Liver (tissue), 9 donors: Measurements from ENCODE around the gene AGPAT3. TPM values are rescaled to one million over a fixed set of nuclear protein-coding genes. Genes with fewer than 3 reads are reported as not detected.

Source experiments
- DNase-seq: peaks from one replicate; pipeline ENCODE4 v3.0.0-alpha.2; 2017; ENCODE audit warnings: low spot score
- H3K27ac ChIP-seq, 2 donors: one replicate each; pipeline ENCODE4 v1.7.0; 2013; ENCODE audit warnings: inconsistent platforms in 2 of 2, low read length in 2 of 2, control low read depth in 1 of 2, low read depth in 1 of 2, mild to moderate bottlenecking in 1 of 2
- H3K27me3 ChIP-seq, 4 donors: one replicate each; pipeline versions ENCODE4 v1.6.1 to v1.7.0; 2013; ENCODE audit warnings: low read length in 3 of 4, inconsistent platforms in 1 of 4, mild to moderate bottlenecking in 1 of 4, moderate library complexity in 1 of 4; ENCODE audit not compliant: control insufficient read depth in 4 of 4, insufficient read depth in 4 of 4
- H3K36me3 ChIP-seq, 4 donors: one replicate each; pipeline versions ENCODE4 v1.6.1 to v1.7.0; 2013; ENCODE audit warnings: low read length in 3 of 4, mild to moderate bottlenecking in 3 of 4, low read depth in 1 of 4, moderate library complexity in 1 of 4; ENCODE audit not compliant: control insufficient read depth in 4 of 4, insufficient read depth in 3 of 4
- H3K4me1 ChIP-seq, 4 donors: one replicate each; pipeline versions ENCODE4 v1.6.1 to v1.7.0; 2013; ENCODE audit warnings: low read length in 3 of 4, mild to moderate bottlenecking in 3 of 4, moderate library complexity in 1 of 4; ENCODE audit not compliant: control insufficient read depth in 4 of 4, insufficient read depth in 4 of 4
- H3K4me3 ChIP-seq, 3 donors: one replicate each; pipeline versions ENCODE4 v1.6.1 to v1.7.0; 2013; ENCODE audit warnings: low read length in 3 of 3, control low read depth in 1 of 3, low read depth in 1 of 3, mild to moderate bottlenecking in 1 of 3
- H3K9ac ChIP-seq, 2 donors: one replicate each; pipeline ENCODE4 v1.7.0; 2013; ENCODE audit warnings: low read length in 2 of 2, mild to moderate bottlenecking in 2 of 2, moderate library complexity in 2 of 2, control low read depth in 1 of 2, low read depth in 1 of 2
- H3K9me3 ChIP-seq, 4 donors: one replicate each; pipeline versions ENCODE4 v1.6.1 to v1.7.0; 2013; ENCODE audit warnings: low read length in 3 of 4; ENCODE audit not compliant: control insufficient read depth in 4 of 4
- EGR1 ChIP-seq, 2 donors: IDR thresholded peaks; 2 replicates each; pipeline ENCODE4 v1.6.1; 2016 to 2018; ENCODE audit warnings: antibody characterized with exemption in 2 of 2, low read depth in 2 of 2
- FOXA1 ChIP-seq: IDR thresholded peaks from 2 replicates; pipeline ENCODE4 v1.6.1; 2016; ENCODE audit warnings: antibody characterized with exemption
- FOXA2 ChIP-seq: IDR thresholded peaks from 2 replicates; pipeline ENCODE4 v1.6.1; 2016; ENCODE audit warnings: antibody characterized with exemption
- GABPA ChIP-seq, 2 donors: IDR thresholded peaks in 1 of 2; conservative IDR thresholded peaks in 1 of 2; 2 replicates each; pipeline ENCODE4 v1.6.1; 2016; ENCODE audit warnings: antibody characterized with exemption in 2 of 2, mild to moderate bottlenecking in 1 of 2, moderate library complexity in 1 of 2
- HNF4A ChIP-seq, 2 donors: conservative IDR thresholded peaks; 2 replicates each; pipeline ENCODE4 v1.6.1; 2016; ENCODE audit warnings: antibody characterized with exemption in 2 of 2, mild to moderate bottlenecking in 2 of 2
- JUND ChIP-seq, 2 donors: IDR thresholded peaks; 2 replicates each; pipeline ENCODE4 v1.6.1; 2016; ENCODE audit warnings: antibody characterized with exemption in 2 of 2
- RXRA ChIP-seq, 2 donors: IDR thresholded peaks; 2 replicates each; pipeline ENCODE4 v1.6.1; 2017 to 2018; ENCODE audit warnings: antibody characterized with exemption in 2 of 2, mild to moderate bottlenecking in 1 of 2
- SP1 ChIP-seq: IDR thresholded peaks from 2 replicates; pipeline ENCODE4 v1.6.1; 2018; ENCODE audit warnings: antibody characterized with exemption, mild to moderate bottlenecking
- TAF1 ChIP-seq: conservative IDR thresholded peaks from 2 replicates; pipeline ENCODE4 v1.6.1; 2016; ENCODE audit warnings: antibody characterized with exemption, mild to moderate bottlenecking
- YY1 ChIP-seq: IDR thresholded peaks from 2 replicates; pipeline ENCODE4 v1.6.1; 2016; ENCODE audit warnings: antibody characterized with exemption, mild to moderate bottlenecking
- WGBS: extraction: QIAGEN DNeasy Blood & Tissue Kit; methylation state at CpG from one replicate; pipeline ENCODE4 v1.1.7; 2013; 5-methylcytosine and 5-hydroxymethylcytosine counted together
- polyA plus RNA-seq, 2 donors: library from polyadenylated mRNA; stranded (reverse) in 1 of 2; unstranded in 1 of 2; fragments of 200-250 nt in 1 of 2; fragments of >200 nt in 1 of 2; fragmentation: Nextera tagmentation in 1 of 2; extraction: Ambion mirVana in 1 of 2; gene quantifications; one replicate each; pipeline versions ENCODE4 v1.2.1 to v1.2.3, GENCODE V29; 2013 to 2015
- total RNA-seq, 2 donors: library from RNA; depleted of rRNA; stranded (reverse); fragments of >200 nt; gene quantifications; one replicate each; pipeline ENCODE4 v1.2.3, GENCODE V29; 2014
- TF ChIP-seq, protein P1 (sequence below): IDR thresholded peaks from 2 replicates; pipeline ENCODE4 v1.6.1; 2016; ENCODE audit warnings: antibody characterized with exemption
- TF ChIP-seq, protein P2 (sequence below): IDR thresholded peaks from 2 replicates; pipeline ENCODE4 v1.6.1; 2016; ENCODE audit warnings: antibody characterized with exemption, mild to moderate bottlenecking
- TF ChIP-seq, protein P3 (sequence below): IDR thresholded peaks from 2 replicates; pipeline ENCODE4 v1.6.1; 2016; ENCODE audit warnings: antibody characterized with exemption
- TF ChIP-seq, protein P4 (sequence below): IDR thresholded peaks from 2 replicates; pipeline ENCODE4 v1.6.1; 2016; ENCODE audit warnings: antibody characterized with exemption
- TF ChIP-seq, protein P5 (sequence below): fragments of 150-350 bp; IDR thresholded peaks from 2 replicates; pipeline ENCODE4 v1.5.1; 2017; ENCODE audit warnings: improper control_type of control experiment, low read depth, low read length; ENCODE audit not compliant: missing input control
- donor health status: healthy.
- donor health status: healthy.
- donor health status: healthy.
- donor health status: healthy.
- donor health status: healthy.

Gene AGPAT3
- total and polyA plus RNA-seq, 4 donors = 32.3 to 148 (median 59.8) TPM

DNA sequence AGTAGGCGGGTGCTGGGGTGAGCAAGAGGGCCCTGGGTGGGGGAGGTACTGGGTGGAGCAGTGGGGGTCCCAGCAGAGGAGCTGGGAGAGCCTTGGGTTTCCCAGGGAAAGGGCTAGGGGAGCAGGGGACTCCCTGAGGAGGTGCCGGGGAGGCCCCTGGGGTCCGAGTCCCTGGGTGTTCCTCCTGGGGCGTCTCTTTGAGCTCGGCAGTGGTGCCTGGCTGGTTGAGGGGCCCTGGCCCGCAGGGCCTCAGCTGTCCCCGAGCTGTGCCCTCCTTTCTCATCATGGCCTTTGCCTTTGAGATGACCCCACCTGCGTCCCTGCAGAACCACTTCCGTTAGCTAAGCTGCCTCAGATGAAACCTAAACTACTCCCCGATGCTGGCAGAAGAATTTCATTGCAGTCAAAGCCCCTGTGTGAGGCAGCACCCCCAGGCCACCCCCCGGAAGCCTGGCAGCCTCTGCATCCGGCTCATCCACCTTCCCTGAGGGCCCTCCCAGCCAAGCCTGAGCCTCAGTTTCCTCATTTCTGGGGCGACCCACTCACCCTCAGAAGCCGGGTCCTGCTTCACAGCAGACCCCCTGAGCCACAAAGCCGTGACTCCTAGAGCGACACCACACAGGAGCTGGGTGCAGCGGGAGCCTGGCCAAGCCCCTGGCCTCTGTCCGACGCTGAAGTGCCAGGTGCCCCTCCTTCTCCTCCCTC is 103.5 kb downstream of the AGPAT3 start:
- peaks cover 0 to 8% (median 2%) of the 10 kb centered on the region in 4 donors for H3K4me1 ChIP-seq
- peaks cover 15 to 51% (median 27%) of the 10 kb centered on the region in 4 donors for H3K36me3 ChIP-seq
- no peak for TF ChIP-seq FOXA1
- no peak for TF ChIP-seq RXRA (IDR thresholded peaks at IDR 0.05)
- TF ChIP-seq, protein P1, sequence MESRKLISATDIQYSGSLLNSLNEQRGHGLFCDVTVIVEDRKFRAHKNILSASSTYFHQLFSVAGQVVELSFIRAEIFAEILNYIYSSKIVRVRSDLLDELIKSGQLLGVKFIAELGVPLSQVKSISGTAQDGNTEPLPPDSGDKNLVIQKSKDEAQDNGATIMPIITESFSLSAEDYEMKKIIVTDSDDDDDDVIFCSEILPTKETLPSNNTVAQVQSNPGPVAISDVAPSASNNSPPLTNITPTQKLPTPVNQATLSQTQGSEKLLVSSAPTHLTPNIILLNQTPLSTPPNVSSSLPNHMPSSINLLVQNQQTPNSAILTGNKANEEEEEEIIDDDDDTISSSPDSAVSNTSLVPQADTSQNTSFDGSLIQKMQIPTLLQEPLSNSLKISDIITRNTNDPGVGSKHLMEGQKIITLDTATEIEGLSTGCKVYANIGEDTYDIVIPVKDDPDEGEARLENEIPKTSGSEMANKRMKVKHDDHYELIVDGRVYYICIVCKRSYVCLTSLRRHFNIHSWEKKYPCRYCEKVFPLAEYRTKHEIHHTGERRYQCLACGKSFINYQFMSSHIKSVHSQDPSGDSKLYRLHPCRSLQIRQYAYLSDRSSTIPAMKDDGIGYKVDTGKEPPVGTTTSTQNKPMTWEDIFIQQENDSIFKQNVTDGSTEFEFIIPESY = no peak
- TF ChIP-seq, protein P2, sequence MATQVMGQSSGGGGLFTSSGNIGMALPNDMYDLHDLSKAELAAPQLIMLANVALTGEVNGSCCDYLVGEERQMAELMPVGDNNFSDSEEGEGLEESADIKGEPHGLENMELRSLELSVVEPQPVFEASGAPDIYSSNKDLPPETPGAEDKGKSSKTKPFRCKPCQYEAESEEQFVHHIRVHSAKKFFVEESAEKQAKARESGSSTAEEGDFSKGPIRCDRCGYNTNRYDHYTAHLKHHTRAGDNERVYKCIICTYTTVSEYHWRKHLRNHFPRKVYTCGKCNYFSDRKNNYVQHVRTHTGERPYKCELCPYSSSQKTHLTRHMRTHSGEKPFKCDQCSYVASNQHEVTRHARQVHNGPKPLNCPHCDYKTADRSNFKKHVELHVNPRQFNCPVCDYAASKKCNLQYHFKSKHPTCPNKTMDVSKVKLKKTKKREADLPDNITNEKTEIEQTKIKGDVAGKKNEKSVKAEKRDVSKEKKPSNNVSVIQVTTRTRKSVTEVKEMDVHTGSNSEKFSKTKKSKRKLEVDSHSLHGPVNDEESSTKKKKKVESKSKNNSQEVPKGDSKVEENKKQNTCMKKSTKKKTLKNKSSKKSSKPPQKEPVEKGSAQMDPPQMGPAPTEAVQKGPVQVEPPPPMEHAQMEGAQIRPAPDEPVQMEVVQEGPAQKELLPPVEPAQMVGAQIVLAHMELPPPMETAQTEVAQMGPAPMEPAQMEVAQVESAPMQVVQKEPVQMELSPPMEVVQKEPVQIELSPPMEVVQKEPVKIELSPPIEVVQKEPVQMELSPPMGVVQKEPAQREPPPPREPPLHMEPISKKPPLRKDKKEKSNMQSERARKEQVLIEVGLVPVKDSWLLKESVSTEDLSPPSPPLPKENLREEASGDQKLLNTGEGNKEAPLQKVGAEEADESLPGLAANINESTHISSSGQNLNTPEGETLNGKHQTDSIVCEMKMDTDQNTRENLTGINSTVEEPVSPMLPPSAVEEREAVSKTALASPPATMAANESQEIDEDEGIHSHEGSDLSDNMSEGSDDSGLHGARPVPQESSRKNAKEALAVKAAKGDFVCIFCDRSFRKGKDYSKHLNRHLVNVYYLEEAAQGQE = no peak
- TF ChIP-seq YY1 = no peak
- TF ChIP-seq EGR1 (IDR thresholded peaks at IDR 0.05; ENCODE audit: low read depth in 2 of 2) = no peak
- TF ChIP-seq TAF1 = no peak
- no peak for TF ChIP-seq FOXA2
- TF ChIP-seq JUND (IDR thresholded peaks at IDR 0.05) = no peak
- no peak for TF ChIP-seq HNF4A (conservative IDR thresholded peaks at IDR 0.05)
- no peak for TF ChIP-seq SP1
- TF ChIP-seq GABPA (IDR thresholded peaks at IDR 0.05 in 1 of 2, conservative IDR thresholded peaks at IDR 0.05 in 1 of 2) = no peak
- TF ChIP-seq, protein P3, sequence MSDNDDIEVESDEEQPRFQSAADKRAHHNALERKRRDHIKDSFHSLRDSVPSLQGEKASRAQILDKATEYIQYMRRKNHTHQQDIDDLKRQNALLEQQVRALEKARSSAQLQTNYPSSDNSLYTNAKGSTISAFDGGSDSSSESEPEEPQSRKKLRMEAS = no peak
- TF ChIP-seq, protein P4, sequence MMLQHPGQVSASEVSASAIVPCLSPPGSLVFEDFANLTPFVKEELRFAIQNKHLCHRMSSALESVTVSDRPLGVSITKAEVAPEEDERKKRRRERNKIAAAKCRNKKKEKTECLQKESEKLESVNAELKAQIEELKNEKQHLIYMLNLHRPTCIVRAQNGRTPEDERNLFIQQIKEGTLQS = no peak
- TF ChIP-seq, protein P5, sequence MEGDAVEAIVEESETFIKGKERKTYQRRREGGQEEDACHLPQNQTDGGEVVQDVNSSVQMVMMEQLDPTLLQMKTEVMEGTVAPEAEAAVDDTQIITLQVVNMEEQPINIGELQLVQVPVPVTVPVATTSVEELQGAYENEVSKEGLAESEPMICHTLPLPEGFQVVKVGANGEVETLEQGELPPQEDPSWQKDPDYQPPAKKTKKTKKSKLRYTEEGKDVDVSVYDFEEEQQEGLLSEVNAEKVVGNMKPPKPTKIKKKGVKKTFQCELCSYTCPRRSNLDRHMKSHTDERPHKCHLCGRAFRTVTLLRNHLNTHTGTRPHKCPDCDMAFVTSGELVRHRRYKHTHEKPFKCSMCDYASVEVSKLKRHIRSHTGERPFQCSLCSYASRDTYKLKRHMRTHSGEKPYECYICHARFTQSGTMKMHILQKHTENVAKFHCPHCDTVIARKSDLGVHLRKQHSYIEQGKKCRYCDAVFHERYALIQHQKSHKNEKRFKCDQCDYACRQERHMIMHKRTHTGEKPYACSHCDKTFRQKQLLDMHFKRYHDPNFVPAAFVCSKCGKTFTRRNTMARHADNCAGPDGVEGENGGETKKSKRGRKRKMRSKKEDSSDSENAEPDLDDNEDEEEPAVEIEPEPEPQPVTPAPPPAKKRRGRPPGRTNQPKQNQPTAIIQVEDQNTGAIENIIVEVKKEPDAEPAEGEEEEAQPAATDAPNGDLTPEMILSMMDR = no peak
- no peaks in the 10 kb centered on the region for H3K9me3 ChIP-seq
- H3K27me3 ChIP-seq = no peaks in the 10 kb centered on the region
- H3K9ac ChIP-seq = no peak overlapping the region
- DNase-seq = no peak
- no peak overlapping the region for H3K27ac ChIP-seq
- H3K4me3 ChIP-seq = no peak overlapping the region
- WGBS = 95% methylated on average over 19 of the region's 19 CpGs
